ENCODE results near the gene WBP2.

The WBP2 gene

DNA sequence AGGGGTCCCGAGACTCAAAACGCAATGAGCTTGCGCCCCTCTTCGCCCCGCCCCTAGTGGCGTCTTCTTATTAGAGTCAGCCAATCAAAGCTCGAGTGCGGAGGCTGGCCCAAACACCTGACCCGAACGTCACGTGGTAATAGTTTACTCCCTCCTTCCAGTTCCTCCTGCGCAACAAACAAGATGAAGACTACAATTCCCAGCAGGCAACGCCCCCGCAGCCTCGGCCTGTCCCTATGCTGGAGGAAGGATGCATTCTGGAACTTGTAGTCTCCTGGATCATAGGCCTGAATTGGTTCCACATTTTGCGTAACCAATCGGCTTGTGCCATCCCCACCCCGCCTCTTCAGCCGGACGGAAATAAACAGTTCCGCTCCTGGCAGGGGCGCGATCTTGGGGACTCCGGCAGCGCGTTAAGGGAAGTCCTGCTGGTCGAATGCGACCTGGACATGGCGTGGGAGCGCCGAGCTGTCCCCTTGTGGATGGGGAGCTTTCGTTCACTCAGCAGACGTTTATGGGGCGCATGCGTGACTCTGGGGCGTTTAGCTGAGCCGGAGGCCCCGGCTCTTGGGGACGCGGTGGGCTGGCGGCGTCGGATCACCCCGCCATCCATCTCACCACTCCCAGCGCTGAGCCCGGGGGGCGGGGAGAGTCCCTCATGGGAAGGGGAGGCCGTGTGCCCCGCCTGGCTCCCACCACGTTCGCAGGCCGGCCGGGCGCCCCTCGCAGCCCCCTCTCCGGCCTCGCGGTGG is at the start of gene WBP2:
Gene WBP2, minus strand, starts transcription at position 26 of the 752 bp plus-strand sequence. CDS start 38 bp downstream, outside the sequence.
- Histone ChIP-seq H3K4me2 (ENCODE audit: low read depth, low read length) (peak within 1 kb of the TSS; percentile 92), H3F3A (ENCODE audit: insufficient read depth, low read length) (peaks cover 12% of the 10 kb centered on the region; the same call in 1 of the 2 replicates), H3K4me1 (ENCODE audit: low read length) (peaks cover 12% of the 10 kb centered on the region), H3K9me2 (replicated peaks; ENCODE audit: insufficient read depth, low read length) (no peaks in the 10 kb centered on the region), H3K4me3 (ENCODE audit: low read length) (peak within 1 kb of the TSS; percentile 88), H3K27me3 (replicated peaks; ENCODE audit: insufficient read depth, low read length) (no peaks in the 10 kb centered on the region), H3K9ac (ENCODE audit: low read length) (peak within 1 kb of the TSS; percentile 95), H3K27ac (ENCODE audit: low read length) (peak within 1 kb of the TSS; percentile 87), H3K9me3 (replicated peaks; ENCODE audit: insufficient read depth, low read length) (no peaks in the 10 kb centered on the region), H4K20me1 (ENCODE audit: insufficient read depth, low read length) (no peaks in the 10 kb centered on the region), H2AFZ (ENCODE audit: low read length) (peak within 1 kb of the TSS; percentile 61), H3K36me3 (replicated peaks; ENCODE audit: insufficient read depth, low read length) (no peaks in the 10 kb centered on the region), H3K79me2 (ENCODE audit: low read length) (peaks cover 30% of the 10 kb centered on the region)
- no peak for TF ChIP-seq CTCF (IDR thresholded peaks at IDR 0.05; ENCODE audit: low read length)
- TF ChIP-seq EZH2phosphoT487 (IDR thresholded peaks at IDR 0.05; ENCODE audit: low read length): no peak
- no peak for TF ChIP-seq EZH2 (optimal IDR thresholded peaks at IDR 0.05; ENCODE audit: low read depth, low read length)
- DNase-seq: peak; percentile 100

DNA sequence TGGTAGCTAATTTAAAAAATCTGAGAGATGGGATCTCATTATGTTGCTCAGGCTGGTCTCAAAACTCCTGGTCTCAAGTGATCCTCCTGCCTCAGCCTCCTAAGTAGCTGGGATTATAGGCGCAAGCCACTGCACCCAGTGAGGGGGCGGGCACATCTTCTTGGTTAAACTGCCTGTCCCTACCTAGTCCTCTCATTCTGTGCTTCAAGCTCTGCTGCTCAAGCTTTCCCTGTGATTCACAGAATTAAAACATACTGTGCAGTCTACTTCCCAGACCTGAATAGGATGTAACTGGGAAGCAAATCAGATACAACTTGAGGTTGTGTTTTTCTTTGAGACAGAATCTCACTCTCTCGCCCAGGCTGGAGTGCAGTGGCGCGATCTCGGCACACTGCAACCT is 47.3 kb upstream of the WBP2 start:
- Histone ChIP-seq H3K4me3 (ENCODE audit: low read length) (no peak overlapping the region), H3K27ac (ENCODE audit: low read length) (no peak overlapping the region), H3F3A (ENCODE audit: insufficient read depth, low read length) (peaks cover 11% of the 10 kb centered on the region), H3K9me2 (replicated peaks; ENCODE audit: insufficient read depth, low read length) (no peaks in the 10 kb centered on the region), H4K20me1 (ENCODE audit: insufficient read depth, low read length) (no peaks in the 10 kb centered on the region), H2AFZ (ENCODE audit: low read length) (no peak overlapping the region), H3K27me3 (replicated peaks; ENCODE audit: insufficient read depth, low read length) (no peaks in the 10 kb centered on the region), H3K4me2 (ENCODE audit: low read depth, low read length) (no peak overlapping the region), H3K4me1 (ENCODE audit: low read length) (peaks cover 4% of the 10 kb centered on the region; the same call in 1 of the 2 replicates), H3K9ac (ENCODE audit: low read length) (no peak overlapping the region), H3K79me2 (ENCODE audit: low read length) (peaks cover 30% of the 10 kb centered on the region), H3K9me3 (replicated peaks; ENCODE audit: insufficient read depth, low read length) (no peaks in the 10 kb centered on the region), H3K36me3 (replicated peaks; ENCODE audit: insufficient read depth, low read length) (no peaks in the 10 kb centered on the region)
- TF ChIP-seq CTCF (IDR thresholded peaks at IDR 0.05; ENCODE audit: low read length): no peak
- TF ChIP-seq EZH2phosphoT487 (IDR thresholded peaks at IDR 0.05; ENCODE audit: low read length): no peak
- no peak for TF ChIP-seq EZH2 (optimal IDR thresholded peaks at IDR 0.05; ENCODE audit: low read depth, low read length)
- DNase-seq: no peak

GRCh38 chr17:75901727-75902126 is 46.6 kb upstream of the WBP2 start:
- H2AFZ ChIP-seq (ENCODE audit: low read length): no peak overlapping the region
- peaks cover 30% of the 10 kb centered on the region for H3K79me2 ChIP-seq (ENCODE audit: low read length)
- H3K4me3 ChIP-seq (ENCODE audit: low read length): no peak overlapping the region
- TF ChIP-seq EZH2phosphoT487 (IDR thresholded peaks at IDR 0.05; ENCODE audit: low read length): no peak
- TF ChIP-seq EZH2 (optimal IDR thresholded peaks at IDR 0.05; ENCODE audit: low read depth, low read length): no peak
- TF ChIP-seq CTCF (IDR thresholded peaks at IDR 0.05; ENCODE audit: low read length): no peak
- H3K27me3 ChIP-seq (replicated peaks; ENCODE audit: insufficient read depth, low read length): no peaks in the 10 kb centered on the region
- peaks cover 4% of the 10 kb centered on the region; the same call in 1 of the 2 replicates for H3K4me1 ChIP-seq (ENCODE audit: low read length)
- no peaks in the 10 kb centered on the region for H3K9me3 ChIP-seq (replicated peaks; ENCODE audit: insufficient read depth, low read length)
- H3K9me2 ChIP-seq (replicated peaks; ENCODE audit: insufficient read depth, low read length): no peaks in the 10 kb centered on the region
- no peak overlapping the region for H3K9ac ChIP-seq (ENCODE audit: low read length)
- H3K27ac ChIP-seq (ENCODE audit: low read length): no peak overlapping the region
- H4K20me1 ChIP-seq (ENCODE audit: insufficient read depth, low read length): no peaks in the 10 kb centered on the region
- DNase-seq: no peak
- peaks cover 12% of the 10 kb centered on the region for H3F3A ChIP-seq (ENCODE audit: insufficient read depth, low read length)
- H3K4me2 ChIP-seq (ENCODE audit: low read depth, low read length): no peak overlapping the region
- H3K36me3 ChIP-seq (replicated peaks; ENCODE audit: insufficient read depth, low read length): no peaks in the 10 kb centered on the region

Measured in MM.1S (cell line).